ENCODE results near the gene ZNF438. TPM values are rescaled to one million over a fixed set of nuclear protein-coding genes. Genes with fewer than 3 reads are reported as not detected.

Gene ZNF438
- total RNA-seq, 1 donor: 8.0 TPM

- no peak for DNase-seq (ENCODE audit: low read depth)
- H3K4me3 ChIP-seq (ENCODE audit: low read depth, low read length): no peak overlapping the region
- TF ChIP-seq, protein P1, sequence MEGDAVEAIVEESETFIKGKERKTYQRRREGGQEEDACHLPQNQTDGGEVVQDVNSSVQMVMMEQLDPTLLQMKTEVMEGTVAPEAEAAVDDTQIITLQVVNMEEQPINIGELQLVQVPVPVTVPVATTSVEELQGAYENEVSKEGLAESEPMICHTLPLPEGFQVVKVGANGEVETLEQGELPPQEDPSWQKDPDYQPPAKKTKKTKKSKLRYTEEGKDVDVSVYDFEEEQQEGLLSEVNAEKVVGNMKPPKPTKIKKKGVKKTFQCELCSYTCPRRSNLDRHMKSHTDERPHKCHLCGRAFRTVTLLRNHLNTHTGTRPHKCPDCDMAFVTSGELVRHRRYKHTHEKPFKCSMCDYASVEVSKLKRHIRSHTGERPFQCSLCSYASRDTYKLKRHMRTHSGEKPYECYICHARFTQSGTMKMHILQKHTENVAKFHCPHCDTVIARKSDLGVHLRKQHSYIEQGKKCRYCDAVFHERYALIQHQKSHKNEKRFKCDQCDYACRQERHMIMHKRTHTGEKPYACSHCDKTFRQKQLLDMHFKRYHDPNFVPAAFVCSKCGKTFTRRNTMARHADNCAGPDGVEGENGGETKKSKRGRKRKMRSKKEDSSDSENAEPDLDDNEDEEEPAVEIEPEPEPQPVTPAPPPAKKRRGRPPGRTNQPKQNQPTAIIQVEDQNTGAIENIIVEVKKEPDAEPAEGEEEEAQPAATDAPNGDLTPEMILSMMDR (IDR thresholded peaks at IDR 0.05; ENCODE audit: insufficient read depth, low read length): no peak
Measured at GRCh38 chr10:30834153-30834552, 197.5 kb downstream of the ZNF438 start.

- TF ChIP-seq, protein P1 (IDR thresholded peaks at IDR 0.05; ENCODE audit: insufficient read depth, low read length): no peak
- no peak for DNase-seq (ENCODE audit: low read depth)
- no peak overlapping the region for H3K4me3 ChIP-seq (ENCODE audit: low read depth, low read length)
Measured at GRCh38 chr10:30833628-30833970, 198.1 kb downstream of the ZNF438 start.

GRCh38 chr10:30832749-30833627 is 198.7 kb downstream of the ZNF438 start:
- no peak overlapping the region for H3K4me3 ChIP-seq (ENCODE audit: low read depth, low read length)
- DNase-seq (ENCODE audit: low read depth): no peak
- TF ChIP-seq, protein P1 (IDR thresholded peaks at IDR 0.05; ENCODE audit: insufficient read depth, low read length): no peak

DNA sequence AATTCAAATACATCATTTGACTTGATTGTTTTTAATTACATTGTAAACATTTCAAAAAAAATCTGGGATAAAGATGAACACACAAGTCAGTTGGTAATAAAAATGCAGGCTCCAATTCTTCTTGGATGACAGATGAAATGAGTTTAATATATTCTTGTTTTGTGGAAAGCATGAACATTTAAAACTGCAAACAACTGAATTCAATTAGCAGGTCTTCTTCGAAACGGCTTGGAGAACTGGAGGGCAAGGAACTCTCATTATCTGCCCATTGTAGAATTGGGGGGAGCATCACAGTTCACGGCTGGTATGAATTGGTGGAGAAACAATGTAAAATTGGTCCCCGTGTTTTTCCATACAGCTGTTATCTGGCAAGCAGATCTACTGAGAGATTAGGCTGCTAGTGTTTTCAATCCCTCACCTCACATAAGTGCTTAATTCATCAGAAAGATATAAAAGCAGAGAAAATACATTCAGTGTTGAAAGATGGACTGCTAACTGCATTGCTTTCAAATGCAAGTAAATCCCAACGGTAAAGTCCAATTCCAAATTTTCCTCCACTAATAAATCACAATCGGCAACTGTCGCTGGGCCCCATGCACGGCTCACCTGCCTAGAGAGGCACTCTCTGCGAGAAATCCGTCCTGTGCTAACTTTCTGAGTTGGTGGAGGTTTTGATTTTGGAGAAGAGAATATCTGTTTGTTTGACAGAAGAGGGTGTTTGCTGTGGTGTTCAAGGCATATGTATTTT is 199.5 kb downstream of the ZNF438 start:
- no peak for DNase-seq (ENCODE audit: low read depth)
- H3K4me3 ChIP-seq (ENCODE audit: low read depth, low read length): no peak overlapping the region
- TF ChIP-seq, protein P1 (IDR thresholded peaks at IDR 0.05; ENCODE audit: insufficient read depth, low read length): no peak

- no peak overlapping the region for H3K4me3 ChIP-seq (ENCODE audit: low read depth, low read length)
- DNase-seq (ENCODE audit: low read depth): no peak
- TF ChIP-seq, protein P1 (IDR thresholded peaks at IDR 0.05; ENCODE audit: insufficient read depth, low read length): no peak
Measured at GRCh38 chr10:30831426-30831825, 200.2 kb downstream of the ZNF438 start.

DNA sequence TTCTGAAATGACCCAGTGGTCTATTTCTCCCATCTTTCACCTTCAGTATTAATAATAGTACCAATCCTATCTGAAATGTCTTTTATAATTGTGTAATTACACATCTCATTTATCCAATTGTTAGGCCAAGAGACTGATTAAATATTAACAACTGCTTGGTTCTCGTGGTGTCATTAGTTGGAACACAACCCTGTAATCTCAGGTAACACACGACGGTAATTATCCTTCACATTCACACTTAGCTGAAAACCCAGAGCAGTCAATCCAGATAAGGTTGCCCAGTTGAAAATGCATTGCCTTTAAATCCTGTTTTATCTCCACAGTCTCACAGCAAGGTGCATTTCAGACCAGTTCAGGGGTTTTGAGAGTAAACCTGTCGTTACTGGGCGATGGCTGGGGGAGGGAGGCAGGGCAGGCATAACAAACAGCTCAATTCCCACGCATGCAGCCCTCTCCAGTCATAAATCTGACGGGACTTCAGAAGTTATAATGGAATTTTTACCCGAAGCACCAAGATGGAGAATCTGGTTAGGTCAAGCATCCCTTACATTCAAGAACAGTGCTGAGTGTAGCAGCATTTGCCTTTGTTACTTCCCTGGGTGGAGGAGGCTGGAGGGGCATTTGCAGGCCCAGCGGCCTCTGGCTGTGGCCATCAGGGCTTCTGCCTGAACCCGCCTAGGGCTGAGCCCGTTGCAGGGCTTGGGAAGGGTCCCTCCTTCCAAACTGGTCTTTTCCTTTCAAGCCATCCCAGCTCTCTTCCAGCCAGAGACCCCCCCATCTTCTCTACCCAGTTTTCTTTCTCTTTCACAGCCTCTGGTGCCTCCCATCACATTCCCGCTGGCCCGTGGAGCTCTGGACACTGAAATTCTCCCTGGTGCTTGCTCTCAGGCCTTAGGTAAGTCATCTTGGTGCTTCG is 201.1 kb downstream of the ZNF438 start:
- TF ChIP-seq, protein P1 (IDR thresholded peaks at IDR 0.05; ENCODE audit: insufficient read depth, low read length): no peak
- DNase-seq (ENCODE audit: low read depth): no peak
- no peak overlapping the region for H3K4me3 ChIP-seq (ENCODE audit: low read depth, low read length)
